GM19099 (cell line): ENCODE results near the gene MORC1.

Experiments used
- POLR2A ChIP-seq: IDR thresholded peaks from 3 replicates; pipeline ENCODE4 v1.6.1; 2011; ENCODE audit warnings: low read depth; ENCODE audit not compliant: insufficient read length; ENCODE audit errors: extremely low read depth

The MORC1 gene, protein sequence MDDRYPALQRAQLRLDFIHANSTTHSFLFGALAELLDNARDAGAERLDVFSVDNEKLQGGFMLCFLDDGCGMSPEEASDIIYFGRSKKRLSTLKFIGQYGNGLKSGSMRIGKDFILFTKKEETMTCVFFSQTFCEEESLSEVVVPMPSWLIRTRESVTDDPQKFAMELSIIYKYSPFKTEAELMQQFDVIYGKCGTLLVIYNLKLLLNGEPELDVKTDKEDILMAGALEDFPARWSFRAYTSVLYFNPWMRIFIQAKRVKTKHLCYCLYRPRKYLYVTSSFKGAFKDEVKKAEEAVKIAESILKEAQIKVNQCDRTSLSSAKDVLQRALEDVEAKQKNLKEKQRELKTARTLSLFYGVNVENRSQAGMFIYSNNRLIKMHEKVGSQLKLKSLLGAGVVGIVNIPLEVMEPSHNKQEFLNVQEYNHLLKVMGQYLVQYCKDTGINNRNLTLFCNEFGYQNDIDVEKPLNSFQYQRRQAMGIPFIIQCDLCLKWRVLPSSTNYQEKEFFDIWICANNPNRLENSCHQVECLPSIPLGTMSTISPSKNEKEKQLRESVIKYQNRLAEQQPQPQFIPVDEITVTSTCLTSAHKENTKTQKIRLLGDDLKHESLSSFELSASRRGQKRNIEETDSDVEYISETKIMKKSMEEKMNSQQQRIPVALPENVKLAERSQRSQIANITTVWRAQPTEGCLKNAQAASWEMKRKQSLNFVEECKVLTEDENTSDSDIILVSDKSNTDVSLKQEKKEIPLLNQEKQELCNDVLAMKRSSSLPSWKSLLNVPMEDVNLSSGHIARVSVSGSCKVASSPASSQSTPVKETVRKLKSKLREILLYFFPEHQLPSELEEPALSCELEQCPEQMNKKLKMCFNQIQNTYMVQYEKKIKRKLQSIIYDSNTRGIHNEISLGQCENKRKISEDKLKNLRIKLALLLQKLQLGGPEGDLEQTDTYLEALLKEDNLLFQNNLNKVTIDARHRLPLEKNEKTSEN

DNA sequence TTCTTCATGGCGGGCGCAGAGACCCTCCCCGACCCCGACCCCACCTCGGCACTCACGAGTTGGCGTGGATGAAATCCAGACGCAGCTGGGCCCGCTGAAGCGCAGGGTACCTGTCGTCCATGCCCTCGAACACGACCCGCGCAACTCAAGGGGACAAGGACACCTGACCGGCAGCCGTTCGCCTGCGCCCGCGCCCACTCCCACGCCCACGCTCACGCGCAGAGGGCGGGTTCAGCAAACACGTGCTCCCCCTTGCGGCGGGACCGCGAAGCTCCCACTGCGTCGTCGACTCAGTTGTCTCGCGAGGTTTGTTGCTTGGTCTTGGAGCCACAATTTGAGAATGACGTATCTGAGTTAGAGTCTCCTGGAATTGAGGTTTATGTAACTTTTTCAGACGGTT, at the start of gene MORC1:
MORC1 (minus strand) TSS at position 196 of the 400 bp plus-strand sequence; CDS start at position 121, 75 bp downstream.
- TF ChIP-seq POLR2A: no peak

- no peak for TF ChIP-seq POLR2A
These were observed 48.0 kb upstream of the MORC1 start for GRCh38 chr3:109165905-109166304.

GRCh38 chr3:109161487-109162123, 43.7 kb upstream of the MORC1 start:
- TF ChIP-seq POLR2A: no peak

- TF ChIP-seq POLR2A: no peak
These were observed 37.9 kb upstream of the MORC1 start for GRCh38 chr3:109155828-109156227.

- no peak for TF ChIP-seq POLR2A
These were observed 37.0 kb upstream of the MORC1 start for GRCh38 chr3:109154979-109155378.

DNA sequence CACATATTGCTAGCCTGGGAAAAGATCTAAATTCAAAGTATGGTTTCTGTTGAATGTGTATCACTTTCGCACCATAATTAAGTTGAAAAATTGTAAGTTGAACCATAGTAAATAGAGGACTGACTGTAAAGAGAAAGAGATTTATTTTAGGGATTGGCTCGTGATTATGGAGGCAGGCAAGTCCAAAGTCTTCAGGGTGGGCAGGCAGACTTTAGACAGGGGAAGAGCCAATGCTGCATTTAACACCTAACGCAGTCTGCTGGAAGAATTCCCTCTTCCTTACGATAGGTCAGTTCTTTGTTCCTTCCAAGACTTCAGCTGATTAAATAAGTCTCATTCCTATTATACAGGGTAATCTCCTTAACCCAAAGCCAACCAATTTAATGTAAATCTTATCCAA, 34.4 kb upstream of the MORC1 start:
- TF ChIP-seq POLR2A: no peak

DNA sequence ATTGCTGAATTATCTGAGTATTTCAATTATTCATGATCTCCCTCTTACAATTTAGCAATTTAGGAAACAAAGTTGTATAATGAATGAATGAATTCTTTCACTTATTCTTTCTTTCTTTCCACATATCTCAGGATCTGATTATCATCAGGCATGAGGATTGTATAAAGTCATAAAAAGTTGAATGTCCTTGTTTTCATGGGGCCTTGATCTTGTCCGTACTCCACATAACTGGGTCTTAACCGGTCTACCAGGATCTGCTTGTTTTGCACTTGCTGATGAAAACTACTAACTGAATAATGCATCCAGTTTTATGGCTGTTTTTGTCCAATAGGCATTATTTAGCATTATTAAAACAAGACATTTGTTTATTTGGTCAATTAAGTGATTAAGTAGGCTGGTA, 31.1 kb upstream of the MORC1 start:
- no peak for TF ChIP-seq POLR2A

GRCh38 chr3:109143646-109144045, 25.7 kb upstream of the MORC1 start:
- TF ChIP-seq POLR2A: no peak

GRCh38 chr3:109140318-109140717, 22.4 kb upstream of the MORC1 start:
- no peak for TF ChIP-seq POLR2A

DNA sequence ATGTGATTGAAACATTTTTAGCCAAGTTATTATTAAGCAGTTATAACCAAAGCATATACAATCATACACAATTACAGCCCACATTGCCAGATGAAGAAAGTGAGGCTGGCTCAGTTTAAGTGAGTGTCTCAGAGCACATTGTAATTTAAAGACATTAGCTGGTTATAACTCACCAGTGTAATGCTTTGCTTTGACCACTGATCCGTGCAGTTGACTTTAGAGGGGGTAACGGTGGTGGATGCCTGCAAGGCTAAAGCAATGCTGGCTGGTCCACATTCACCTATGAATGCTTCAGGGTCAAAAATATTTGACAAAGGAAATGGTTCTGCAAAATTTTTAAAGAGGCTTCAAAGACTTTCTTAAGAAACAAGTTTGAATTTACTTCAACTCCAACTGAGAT, 19.8 kb upstream of the MORC1 start:
- TF ChIP-seq POLR2A: no peak

DNA sequence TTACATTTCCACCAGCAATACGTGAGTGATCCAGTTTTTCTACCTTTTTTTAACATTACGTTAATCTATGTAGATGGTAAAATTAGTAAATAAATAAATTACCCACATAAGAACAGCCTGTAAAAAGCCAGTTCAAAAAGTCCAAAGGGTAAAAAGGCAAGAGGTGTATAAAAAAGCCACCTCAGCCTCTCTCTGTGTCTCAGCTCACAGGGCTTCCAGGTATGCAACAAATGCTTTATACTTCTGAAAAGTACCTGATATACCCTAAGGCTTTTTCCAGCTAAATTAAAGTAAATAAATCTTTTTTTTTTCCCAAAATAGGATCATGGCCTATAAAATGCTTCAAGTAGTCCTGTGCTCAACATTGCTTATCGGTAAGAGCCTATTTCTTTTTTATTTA, 18.6 kb upstream of the MORC1 start, which contains the start of gene C3orf85:
C3orf85 (plus strand) TSS at position 197 of the 400 bp plus-strand sequence; CDS start at position 326, 129 bp downstream.
- no peak for TF ChIP-seq POLR2A

DNA sequence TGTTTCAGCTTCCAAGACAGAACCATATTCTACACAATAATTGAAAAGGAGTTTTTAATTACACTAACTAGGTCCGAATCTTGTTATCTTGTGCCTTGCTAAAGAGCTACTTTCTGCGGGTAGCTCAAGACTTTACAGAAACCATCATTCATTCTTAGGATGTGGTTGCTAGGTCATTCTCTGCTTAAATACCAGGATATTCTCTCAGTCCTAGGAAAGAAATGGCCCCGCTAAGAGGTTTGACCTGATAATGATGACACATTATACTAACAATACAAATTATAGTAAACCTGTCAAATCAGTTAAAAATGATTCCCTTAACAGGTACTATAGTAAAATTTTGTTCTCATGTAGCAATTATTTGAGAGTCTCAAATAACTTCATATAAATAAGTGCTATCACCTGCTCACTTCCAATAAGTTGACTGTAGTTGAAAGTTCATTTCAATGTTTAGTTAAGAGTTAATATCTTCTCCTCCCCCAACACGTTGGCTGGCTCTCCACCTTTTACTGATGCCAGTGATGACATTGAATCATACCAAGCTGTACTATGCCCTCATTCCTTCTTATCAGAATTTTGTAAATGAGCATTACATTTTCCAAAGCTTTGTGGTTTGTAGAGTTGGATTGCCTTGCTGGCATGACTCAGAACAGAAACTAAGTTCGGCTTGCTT, 15.0 kb upstream of the MORC1 start:
- TF ChIP-seq POLR2A: no peak

GRCh38 chr3:109131276-109131675, 13.3 kb upstream of the MORC1 start:
- no peak for TF ChIP-seq POLR2A

GRCh38 chr3:109127553-109127952, 9.6 kb upstream of the MORC1 start:
- TF ChIP-seq POLR2A: no peak
